Stimulated activated CD8-positive, alpha-beta memory T cell treated with anti-CD3 and anti-CD28 coated beads, Interleukin-7, amount 100 ng/mL, for 4 hours (primary cell): ENCODE measurements around the gene IL1R2.

Experiments used
- DNase-seq, 2 donors: peaks; one replicate each; pipeline ENCODE4 v3.0.0-alpha.2; 2020; ENCODE audit warnings: low read depth in 2 of 2

IL1R2 gene

DNA sequence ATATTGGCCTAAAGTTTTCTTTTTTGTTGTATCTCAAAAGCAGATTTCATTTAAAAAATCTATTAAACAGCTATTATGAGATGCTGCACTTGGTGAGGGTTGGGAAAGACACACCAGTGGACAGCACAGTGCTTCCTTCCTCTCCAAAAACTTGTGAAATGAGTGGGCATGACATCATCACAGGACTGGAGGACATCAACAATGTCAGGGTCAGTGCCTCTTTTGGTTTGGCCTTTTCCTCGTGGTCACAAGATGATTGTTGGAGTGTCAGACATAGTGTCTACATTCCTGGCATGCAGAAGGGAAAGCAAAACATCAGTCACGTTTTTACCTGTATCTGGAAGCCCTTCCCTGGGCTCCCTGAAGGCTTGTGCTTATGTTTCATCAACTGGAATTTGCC, 49.6 kb downstream of the IL1R2 start:
- no peak for DNase-seq

DNA sequence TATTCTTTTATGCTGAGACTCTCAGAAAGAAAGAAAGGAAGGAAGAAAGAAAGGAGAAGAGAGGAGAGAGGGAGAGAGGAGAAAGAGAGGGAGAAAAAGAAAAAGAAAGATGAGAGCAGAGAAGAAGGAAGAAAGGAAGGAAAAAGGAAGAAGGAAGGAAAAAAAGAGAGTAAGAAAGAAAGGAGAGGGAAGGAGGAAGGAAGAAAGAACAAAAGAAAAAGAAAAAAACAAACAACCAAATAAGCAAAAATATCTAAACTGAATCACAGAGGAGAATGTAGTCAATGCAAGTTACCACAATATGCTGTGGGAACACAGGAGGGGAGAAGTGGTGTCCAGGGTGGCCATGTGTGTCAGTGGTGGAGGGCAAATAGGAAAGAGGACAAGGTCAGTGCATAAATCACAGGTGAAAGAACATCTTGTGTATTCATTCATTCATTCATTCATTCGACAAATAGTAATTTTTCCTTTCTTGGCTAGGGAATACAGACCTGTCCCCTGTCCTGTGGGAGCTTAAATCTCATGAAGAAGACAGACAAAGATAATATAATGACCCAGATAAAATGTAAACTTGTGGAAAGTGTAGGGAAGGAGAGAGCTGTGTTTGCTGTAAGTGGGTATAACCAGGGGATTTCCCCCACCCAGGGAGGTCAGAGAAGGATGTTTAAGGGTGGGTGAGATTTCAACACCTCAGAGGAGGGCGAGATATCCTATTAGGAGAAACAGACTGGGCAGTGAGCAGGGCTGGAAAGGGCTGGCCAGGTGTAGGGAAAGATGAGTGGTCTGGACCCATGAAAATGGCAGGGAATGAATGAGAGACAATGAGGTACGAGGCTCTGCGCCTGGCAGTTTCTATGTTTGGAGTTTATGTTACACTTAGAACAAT, 50.7 kb downstream of the IL1R2 start:
- DNase-seq, result no peak

DNA sequence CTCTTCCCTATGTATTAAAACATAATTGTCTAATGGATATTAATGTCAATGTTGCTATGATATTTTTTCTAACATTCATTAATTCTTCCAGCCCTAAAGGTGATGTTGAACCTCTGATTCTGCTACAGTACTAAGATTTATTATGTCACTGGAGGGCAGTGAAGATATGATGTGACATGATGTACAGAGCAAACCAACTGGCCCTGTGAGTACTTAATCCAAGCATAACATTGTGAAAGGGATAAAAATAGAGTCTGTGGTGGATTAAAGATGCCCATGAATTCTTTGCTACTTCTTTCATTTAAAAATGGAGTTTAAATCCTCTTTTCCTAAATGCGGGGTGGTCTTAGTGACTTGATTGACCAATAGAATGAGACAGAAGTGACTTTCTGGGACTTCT, 51.8 kb downstream of the IL1R2 start:
- no peak for DNase-seq

DNA sequence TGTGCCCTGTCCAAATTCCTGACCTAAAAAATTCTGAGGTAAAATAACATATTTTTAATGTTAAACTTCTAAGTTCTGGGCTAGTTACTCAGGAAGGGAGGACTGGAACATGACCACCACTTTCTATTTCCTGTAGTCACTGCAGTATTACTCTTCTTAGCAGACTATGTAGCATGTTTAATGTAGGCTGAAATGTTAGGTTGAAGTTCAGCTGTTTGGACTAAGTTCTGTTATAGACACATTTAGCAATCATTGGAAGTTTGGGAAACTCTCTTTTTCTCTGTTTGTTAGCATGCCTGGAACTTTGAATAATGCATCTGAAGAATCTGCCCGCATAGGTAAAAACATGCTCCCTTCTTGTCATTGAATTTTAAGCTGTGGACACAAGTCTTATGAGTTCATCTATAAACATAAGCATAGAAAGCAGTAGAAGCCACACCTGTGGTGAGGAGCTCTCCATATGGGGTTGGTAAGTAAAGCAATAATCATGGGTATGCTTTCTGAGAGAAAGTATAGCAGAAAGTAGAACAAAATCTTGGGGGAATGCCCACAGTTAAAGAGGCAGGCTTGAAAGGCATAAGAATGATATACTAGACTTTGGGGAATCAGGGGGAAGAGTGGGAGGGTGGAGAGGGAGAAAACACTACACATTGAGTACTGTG, 52.6 kb downstream of the IL1R2 start:
- DNase-seq, result no peak

DNA sequence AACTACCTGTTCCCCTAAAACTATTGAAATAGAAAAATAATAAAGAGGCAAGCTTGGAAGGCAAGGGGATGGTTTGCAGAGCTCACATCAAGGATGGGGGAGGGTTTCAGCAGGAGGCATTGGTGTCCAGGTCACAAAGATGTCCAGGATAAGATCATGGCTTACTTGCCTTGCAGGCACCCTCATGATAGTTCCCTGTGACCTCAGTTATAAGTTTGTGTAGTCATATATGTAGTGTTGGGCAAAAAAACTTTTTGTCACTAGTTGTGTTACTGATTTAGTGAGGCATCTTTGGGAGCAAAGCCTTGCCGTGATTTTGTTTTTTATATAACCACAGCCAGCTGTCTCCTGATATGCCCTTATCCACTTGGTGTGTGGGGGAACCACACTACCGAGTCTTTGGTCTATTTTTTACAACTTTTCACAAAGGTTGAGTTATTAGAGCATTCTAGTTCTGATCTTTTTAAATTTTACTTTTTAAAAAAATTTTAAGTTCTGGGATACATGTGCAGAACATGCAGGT, 53.3 kb downstream of the IL1R2 start:
- DNase-seq, result no peak

DNA sequence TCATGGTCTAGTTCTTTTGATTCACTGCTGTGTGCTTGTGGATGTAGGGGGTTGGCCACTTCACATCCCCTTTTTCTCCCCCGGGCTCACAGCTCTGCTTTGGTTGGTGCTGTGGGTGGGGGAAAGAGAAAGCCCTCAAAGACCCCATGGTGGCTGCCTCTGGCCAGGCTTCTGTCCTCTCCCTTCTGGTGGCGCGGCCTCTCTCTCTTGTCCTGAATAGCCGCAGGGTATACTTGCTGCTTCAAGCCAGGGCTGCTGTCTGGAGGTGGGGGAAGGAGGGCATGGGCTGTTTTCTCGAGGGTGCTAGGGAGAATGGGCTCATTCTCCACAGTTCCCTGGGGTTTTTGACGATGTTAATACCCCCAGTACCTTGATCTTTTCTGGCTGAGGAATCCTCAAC, 53.9 kb downstream of the IL1R2 start:
- no peak for DNase-seq

DNA sequence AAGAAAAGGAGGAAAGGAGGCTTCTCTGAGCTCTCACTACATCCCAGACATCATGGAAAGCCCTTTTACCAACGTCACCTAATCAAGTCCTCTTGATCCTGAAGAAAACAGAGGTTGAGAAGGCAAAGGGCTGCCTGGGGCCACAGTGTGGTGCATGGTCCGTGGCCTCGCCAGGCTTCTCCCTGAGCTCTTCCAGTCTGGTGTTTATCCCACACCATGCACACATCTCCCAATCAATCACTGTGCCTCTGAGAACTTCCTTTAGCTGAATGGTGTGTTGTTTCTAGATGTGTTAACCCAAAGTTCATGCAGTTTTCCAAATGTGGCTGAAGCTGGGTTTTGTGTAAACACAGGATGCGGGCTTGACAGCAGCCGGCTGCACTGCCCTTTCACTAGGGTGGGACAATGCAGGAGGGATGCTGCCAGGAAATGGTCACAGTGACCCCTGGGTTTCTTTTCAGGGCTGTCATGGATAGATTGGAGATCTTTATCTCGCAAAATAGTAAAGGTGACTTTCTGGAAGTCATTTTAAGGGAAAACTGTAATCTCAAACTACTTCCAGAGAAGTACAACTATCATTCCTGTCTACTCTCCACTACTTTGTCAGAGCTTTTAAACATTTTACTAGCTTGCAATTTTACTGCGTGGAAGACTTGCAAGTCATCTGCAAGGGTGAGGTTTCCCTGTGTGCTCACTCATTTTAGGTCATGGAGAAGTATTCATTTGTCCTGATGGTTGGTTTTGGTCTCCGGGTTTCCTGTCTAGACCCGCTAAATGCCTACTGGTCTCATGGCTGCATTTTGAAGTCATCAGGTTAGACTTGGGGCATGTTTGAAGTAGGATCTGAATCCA, 54.6 kb downstream of the IL1R2 start:
- no peak for DNase-seq

DNA sequence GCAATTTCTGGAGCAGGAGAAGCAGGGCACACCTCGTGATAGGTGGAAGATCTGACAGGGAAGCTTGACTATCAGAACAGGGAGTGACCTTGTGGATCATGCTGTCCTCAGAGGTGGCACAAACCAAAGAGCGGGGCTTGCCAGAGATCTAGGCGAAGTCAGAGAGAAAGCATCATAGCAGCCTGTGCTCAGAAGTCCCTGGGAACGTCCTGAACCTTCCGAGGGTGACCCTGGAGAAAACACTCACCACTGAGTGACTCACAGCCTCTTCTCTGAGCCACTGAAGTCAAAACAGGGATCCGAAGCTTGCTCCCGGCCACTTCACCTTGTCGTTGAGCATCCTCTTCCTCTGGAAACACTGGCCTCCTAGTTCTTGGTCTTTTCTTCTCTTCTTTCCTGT, 56.7 kb downstream of the IL1R2 start:
- DNase-seq, result no peak

DNA sequence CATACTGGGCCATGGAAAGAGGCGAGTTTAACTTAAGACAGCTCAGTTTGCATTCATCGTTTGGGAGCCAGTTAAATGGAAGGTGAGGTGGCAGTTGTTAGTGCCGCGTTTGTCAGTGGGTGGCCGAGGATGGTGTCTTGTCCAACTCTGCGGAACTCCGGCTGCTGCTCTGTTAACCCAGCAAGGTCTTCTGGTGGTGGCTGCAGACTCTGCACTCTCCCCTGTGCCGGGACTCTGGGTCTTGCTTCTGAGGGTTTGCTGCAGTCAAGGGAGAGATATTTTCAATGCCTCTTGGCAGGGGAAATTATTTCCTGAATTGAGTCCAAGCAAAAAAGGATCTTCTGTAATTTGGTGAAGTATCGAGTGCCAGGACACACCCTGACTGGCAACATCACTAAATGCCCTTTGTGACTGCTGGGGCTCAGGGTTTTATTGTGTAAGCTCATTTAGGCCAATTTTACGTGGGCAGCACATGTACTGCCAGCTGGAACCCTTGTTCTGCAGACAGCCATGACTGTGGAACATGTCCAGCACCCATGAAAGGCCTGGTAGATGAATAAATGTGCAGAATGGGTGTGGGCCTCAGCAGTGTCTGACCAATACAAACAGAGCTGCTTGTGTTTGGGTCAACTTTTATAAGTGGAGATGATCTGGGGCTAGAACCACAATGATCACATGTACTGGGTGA, 58.1 kb downstream of the IL1R2 start:
- DNase-seq, result no peak

DNA sequence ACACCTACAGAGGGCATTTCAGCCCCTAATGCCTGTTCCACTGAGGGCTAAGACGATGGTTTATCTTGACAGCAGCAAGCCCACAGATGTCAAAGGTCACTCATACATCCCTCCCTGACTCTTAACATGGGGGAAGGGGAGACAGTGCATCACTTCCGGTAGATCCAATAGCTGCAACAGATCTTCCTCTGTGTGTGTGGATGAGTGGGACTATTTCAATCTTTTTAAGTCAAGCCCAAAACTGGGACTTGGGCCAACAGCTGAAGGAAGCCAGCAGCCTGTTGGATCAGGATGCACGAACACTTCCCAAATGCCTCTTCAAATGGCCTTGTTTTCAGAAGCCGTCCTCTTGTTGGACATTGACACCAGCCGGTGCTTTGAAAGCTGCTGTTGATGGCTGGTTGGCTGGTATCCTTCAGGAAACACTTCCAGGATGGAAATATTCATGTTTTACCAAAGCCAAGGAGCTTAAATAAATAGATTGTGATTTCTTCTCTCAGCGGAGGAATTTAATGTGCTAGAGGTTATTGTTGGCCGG, 59.2 kb downstream of the IL1R2 start:
- no peak for DNase-seq

DNA sequence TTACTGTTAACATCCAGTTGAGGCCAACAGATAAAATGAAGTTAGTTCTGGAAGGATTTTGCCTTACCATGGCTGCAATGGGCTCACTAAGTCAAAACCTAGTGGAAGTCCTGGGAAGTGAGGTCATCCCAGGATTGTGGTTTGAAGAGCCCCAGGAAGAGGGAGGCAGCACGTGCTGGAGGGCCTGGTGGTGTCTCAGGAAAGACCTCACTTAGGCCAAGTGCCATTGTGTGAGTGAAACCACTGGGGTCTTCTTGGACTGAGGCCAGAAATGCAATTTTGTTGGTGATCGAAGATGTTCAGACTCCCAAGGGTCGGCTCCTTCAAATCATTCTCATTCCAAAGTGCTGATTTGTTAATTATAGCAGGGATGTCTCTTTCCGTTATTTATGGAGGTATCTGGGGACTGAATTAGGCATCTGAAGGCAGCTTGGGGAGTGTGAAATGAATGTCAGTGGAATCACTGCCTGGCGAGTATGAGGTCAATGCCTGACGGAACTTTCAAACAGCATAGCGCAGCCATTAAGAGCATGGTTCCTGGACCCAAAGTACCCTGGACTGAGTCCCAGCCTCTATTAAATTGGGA, 60.0 kb downstream of the IL1R2 start:
- DNase-seq, result no peak

DNA sequence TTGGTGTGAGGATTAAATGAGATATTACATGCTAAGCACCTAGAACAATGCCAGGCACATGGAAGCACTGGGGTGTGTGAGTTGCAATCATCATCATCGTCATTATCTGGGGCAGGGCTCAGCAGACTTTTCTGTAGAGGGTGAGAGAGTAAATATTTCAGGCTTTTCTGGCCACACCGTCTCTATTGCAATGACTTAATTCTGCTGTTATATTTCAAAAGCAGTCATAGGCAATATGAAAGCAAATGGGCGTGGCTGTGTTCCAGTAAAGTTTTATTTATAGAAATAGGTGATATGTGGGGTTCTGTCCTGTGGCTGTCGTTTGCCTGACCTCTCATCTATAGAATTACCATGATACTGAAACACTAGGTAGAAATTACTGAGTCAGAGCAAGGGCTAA, 60.6 kb downstream of the IL1R2 start:
- DNase-seq, result no peak

DNA sequence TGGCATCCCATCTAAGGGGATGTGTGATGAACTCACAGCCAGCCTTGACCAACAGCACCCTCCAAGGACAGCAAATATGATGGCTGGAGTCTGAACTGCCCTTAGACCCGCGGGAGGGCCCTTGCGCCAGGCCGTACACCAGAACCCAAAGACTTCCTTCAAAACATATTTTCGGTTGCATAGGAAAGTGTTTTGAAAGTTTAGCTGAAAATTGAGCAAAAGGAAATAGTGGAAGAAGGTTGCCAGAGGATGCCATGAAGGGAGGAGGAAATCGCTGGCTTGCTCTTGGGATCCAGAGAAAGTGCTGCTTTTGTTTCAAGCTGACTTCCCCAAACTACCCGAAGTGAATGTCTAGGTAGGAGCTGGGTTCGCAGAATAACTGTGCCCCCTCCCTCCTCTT, 61.3 kb downstream of the IL1R2 start:
- DNase-seq, result no peak

DNA sequence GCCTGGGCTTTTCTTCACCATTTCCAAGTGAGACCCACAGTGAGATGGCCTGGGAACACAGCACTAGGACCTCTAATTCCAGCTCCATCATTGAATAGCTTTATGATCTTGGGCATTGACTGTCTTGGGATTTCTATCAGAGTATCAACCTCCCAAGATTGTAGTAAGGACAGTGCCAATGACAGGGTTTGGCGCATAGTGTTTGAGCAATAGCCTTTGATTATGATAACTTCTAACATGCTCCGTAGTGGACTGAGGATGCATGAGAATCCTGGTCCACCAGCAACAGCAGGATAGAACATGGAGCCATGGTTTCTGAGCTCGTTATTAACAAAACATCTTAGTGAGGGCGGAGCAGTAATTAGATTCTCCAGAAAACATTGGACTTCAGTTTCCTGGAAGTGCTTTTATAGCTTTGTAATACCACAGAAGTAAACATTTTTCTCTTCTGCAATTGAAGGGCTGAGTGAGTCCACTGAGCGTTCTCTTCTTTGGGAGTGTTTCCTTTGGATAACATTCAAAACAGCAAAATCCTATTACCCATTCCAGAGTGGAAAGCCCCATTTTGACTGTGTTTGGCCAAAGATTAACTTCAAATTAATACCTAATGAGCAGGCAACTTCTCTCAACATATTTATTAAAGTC, 63.7 kb downstream of the IL1R2 start:
- DNase-seq, result no peak

DNA sequence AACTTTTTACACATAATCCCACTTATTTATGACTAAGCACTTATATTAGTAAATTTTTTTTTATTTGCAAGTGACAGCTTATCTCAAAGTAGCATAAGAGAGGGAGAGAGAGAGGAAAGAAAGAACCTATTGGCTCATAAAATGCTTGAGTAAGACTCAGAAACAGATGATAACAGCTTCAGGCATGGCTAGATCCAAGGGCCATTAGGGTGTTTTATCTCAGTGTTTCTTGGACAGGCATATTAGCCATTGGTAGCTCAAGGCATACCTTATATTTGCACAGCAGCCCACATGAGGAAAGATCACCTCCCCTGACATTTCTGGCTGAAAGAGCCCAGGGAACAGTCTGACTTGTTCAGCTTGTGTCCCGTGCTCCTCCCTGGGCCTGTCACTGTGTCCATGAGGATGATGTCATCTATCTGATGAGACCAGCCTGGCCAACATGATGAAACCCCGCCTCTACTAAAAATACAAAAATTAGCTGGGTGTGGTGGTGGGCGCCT, 64.4 kb downstream of the IL1R2 start:
- no peak for DNase-seq

DNA sequence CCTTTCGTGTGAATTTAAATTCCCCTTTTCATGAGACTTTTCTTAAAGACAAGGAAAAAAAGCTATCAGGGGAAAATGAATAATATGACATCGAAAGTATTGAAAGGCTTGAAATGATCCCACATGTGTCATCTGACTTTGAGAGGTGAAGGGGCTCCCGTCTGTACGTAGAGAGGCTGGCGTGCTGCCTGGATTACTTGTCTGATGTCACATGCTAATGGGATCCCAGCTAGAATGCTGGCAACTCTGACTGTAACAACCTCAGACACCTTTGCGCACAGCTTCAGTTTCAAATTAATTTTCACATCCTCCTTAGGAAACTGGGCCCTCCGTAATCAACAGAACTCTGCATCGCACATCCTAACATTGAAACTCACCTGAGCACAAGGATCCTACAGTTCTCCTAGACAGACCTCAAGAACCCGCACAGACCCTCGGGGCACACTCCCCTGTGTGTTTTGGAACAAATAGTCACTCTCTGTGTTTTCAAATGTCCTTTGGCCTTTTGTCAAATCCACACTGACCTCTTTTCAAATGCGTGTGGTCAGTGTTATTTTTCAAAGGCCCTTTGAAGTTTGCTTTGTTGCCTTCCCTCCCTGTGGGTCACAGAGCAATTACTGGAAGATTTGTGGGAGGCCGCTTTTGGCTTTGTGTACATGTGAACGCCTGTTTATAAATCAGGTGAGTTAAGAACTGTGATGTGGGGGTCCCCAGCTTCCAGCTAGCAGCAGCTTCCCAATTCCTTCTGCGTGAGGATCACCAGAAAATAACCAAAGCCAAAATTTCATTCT, 65.9 kb downstream of the IL1R2 start:
- no peak for DNase-seq

DNA sequence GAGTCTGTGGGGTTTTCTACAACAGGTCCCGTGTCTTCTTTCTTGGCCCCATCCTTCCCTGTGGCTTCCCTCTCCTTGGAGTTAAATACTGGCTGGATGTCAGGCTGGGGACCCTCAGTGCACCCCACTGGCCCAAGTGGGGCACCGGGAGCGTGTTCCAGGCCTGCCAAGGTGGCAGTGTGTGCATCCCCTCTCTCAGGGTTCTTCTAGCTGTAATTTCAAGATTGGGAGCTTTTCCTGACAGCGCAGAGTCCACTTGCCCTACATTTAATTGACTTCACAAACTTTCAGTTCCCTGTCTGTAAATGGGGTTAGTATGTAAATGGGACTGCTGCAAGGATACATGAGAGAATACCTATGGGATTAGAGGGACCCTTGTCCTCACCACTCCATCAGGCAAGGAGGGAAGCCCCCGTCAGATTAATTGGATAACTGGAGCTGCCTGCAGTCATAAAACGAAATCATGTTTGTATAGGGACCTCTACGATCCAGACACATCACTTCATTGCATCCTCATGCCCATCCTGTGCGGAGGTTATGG, 66.6 kb downstream of the IL1R2 start:
- DNase-seq, result no peak

DNA sequence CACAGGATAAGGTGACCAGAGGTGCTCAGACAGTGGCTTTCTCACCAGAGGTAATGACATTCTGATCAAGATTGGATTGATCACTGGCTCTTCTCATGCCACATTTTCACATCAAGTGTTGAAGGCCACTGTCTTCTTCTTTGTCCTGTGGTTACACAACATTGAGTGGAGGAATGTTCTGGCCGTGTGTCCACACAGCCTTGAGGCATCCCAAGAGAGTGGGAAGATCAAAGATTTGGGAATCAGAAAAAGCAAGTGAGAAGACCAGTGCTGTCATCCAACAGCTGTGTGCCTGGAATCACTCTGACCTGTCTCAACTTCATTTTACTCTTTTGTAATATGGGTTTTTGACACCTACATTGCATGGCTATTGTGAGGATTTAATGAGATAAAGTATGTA, 67.4 kb downstream of the IL1R2 start:
- DNase-seq, result no peak

DNA sequence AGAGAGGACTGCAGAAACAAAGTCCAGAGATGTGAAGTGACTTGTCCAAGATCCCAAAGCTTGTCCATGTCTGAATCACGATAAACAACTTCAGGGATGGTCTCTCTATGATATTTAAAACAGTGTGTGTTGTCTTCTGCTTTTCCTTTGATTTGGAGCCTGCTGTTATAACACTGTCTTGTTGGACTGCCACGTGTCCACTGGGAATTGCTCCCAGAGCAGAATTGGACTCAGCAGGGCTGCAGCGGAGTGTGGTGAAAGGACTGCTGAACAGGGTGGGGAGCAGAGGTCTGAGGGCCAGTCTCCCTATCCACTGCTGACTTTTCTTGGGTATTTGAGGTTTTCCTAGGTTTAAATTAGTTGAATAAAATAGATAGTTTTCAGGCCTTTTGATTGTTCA, 68.3 kb downstream of the IL1R2 start:
- no peak for DNase-seq
